ENCODE measurements around the gene GNAI2.
"Not testable (repeated sequence)": the region's sequence is repeated elsewhere in the genome, so short reads cannot be mapped to it uniquely, and the experiment has no call there.

Gene GNAI2

DNA sequence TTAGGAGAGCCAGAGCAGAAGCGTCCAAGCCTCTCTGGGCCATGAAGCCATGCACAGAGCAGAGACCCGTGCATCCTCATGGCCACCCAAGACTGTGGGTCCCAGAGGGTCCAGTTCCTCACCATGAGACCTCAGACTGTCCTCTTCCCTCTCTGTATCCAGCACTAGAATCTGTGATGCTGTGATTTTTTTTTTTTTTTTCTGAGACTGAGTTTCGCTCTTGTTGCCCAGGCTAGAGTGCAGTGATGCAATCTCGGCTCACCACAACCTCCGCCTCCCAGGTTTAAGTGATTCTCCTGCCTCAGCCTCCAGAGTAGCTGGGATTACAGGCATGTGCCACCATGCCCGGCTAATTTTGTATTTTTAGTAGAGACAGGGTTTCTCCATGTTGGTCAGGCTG is 8.8 kb downstream of the GNAI2 start:
- H3K9me3 Mint-ChIP-seq, H3K36me3 Mint-ChIP-seq, H3K27me3 Mint-ChIP-seq, H3K4me3 Mint-ChIP-seq: not testable (repeated sequence)
- H3K4me1 Mint-ChIP-seq, result peaks cover 78% of the 10 kb centered on the region
- H3K27ac Mint-ChIP-seq, result peak overlapping the region; percentile 80

DNA sequence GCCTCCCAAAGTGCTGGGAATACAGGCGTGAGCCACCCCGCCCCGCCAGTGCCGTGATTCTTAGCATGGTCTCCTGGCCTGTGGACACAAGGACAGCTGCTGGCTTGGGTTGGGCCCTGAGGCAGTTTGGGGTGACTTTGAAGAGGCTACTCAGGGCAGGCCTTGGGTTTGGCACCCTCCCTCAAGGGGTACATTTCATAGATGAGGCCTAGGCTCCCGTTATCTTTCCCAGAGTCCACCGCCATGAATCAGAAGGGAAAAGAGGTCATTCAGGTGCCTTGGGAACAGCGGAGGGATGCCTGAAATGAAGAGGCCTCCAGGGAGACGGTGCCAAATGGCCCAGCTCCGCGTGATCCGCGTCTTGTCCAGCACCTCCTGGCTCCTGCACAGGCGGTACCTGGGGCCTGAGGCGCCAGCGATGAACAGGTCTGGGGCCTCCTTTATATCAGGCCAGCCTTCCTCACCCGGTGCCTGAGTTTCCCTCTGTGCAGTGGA is 9.3 kb downstream of the GNAI2 start:
- peak overlapping the region; percentile 80 for H3K27ac Mint-ChIP-seq
- peaks cover 78% of the 10 kb centered on the region for H3K4me1 Mint-ChIP-seq
- H3K4me3 Mint-ChIP-seq, result peak overlapping the region; percentile 85
- H3K36me3 Mint-ChIP-seq, result no peaks in the 10 kb centered on the region
- no peaks in the 10 kb centered on the region for H3K27me3 Mint-ChIP-seq
- H3K9me3 Mint-ChIP-seq, result no peaks in the 10 kb centered on the region

DNA sequence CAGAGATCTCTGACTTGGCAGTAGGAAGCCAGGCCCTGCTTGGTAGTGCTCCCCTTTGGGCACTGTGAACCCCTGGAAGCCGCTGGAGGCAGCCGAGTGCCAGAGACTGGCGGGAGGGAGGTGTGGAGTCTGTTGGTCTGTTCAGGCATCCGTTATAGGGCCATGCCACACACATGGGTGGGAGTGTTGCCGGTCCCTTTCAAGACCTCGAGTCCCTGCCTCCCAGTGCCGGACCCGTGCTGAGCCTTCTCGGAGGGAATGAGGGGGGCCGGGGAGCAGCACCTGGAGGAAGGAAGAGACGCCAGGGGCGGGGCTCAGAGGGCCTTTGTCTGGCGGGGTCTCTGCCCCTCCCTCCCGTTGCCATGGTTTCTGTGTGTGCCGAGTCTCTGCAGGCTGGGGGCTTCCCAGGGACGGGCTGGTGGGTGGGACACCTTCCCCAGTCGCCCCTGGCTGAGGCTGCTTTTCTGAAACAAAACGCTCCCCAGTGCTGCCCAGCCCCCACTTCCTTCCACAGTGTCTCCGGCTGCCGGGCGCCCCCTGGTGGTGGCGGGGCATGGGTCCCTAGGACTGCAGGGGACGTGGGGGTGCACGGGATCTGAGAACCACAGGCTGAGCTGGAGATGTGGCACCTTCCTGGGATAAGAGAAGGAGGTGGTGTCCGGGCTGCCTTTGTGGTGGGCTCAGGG is 10.0 kb downstream of the GNAI2 start:
- H3K4me1 Mint-ChIP-seq, result peaks cover 80% of the 10 kb centered on the region
- peak overlapping the region; percentile 85 for H3K4me3 Mint-ChIP-seq
- no peaks in the 10 kb centered on the region for H3K36me3 Mint-ChIP-seq
- no peaks in the 10 kb centered on the region for H3K27me3 Mint-ChIP-seq
- H3K9me3 Mint-ChIP-seq, result no peaks in the 10 kb centered on the region
- H3K27ac Mint-ChIP-seq, result peak overlapping the region; percentile 96

DNA sequence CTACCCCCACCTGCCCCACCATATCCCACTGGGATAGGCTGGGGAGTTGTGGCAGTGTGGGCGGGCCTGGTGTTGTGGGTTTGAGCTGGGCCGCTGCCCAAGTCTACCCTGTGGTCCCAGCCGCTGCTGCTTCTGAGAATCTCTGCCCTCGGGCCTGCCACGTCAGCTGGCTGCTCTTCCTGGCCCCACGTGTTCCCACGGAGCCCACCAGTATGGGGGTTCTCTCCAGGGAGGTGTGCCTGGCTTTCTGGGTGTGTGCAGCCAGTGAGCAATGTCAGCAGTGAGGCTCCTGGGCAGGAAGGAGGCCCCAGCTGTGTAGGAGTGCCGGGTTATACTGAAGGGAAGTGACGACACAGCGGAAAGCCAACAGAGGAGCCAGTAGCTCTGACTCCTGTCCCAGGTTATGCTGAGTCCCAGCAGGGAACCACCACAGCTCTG is 10.5 kb downstream of the GNAI2 start:
- Mint-ChIP-seq H3K4me1 (peaks cover 81% of the 10 kb centered on the region), H3K27me3 (no peaks in the 10 kb centered on the region), H3K4me3 (peak overlapping the region; percentile 85), H3K36me3 (no peaks in the 10 kb centered on the region), H3K9me3 (no peaks in the 10 kb centered on the region), H3K27ac (peak overlapping the region; percentile 96)

DNA sequence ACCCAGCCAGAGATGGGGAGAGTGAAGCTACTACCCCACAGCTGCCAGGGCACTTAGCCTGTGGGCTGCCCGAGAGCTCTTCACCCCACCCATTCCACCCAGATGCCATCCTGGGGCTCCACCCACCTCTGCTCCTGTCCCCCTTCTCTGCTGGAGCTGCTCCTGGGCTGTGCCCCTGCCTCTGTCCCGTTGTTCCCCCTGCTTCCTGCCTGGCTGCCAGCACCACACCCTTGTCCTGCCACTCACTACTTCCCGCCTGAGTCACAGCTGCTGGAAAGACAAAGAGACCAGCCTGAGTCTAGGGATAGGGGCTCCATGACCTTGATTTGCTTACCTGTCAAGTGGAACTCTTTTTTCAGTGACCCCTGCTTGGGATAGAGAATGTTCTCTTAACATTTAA is 12.4 kb downstream of the GNAI2 start:
- Mint-ChIP-seq H3K4me3 (peak overlapping the region; percentile 26), H3K36me3 (no peaks in the 10 kb centered on the region), H3K4me1 (peaks cover 65% of the 10 kb centered on the region), H3K9me3 (no peaks in the 10 kb centered on the region), H3K27ac (peak overlapping the region; percentile 86), H3K27me3 (no peaks in the 10 kb centered on the region)

DNA sequence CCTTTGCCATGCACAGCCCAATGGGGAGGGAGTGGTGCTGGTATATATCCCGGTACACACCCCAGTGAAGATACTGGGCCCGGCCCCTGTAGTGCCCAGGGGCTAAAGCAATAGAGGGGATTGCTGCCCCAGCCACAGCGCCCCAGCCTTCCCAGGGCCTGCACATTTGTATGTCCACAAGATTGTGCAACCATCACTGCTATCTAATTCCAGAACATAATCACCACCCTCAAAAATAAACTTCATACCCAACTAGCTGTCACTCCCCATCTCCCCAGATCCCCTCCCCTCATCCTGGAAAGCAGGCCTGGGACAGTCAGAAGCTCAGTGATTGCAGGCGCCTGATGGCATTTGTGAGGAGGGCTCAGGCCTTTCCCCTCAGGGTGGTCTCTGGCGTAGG is 13.5 kb downstream of the GNAI2 start:
- H3K9me3 Mint-ChIP-seq, result no peaks in the 10 kb centered on the region

DNA sequence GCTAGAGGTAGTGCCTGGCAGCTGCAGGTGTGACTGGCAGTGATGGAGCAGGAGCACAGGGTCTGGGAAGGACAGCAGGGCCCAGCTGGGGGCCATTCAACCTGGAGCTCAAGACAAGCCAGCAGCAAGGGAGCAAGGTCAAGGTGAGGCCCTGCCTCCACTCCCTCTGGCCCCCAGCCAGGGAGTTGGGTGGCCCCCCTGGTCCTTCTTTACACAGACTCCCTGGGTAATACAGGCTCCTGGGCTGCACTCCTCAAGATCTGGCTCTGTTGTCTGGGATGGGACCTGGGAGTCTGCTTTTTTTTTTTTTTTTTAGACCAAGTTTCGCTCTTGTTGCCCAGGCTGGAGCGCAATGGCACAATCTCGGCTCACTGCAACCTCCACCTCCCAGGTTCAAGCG is 14.5 kb downstream of the GNAI2 start:
- no peaks in the 10 kb centered on the region for H3K36me3 Mint-ChIP-seq
- no peaks in the 10 kb centered on the region for H3K9me3 Mint-ChIP-seq
- no peaks in the 10 kb centered on the region for H3K27me3 Mint-ChIP-seq
- H3K27ac Mint-ChIP-seq, result peak overlapping the region; percentile 47
- H3K4me3 Mint-ChIP-seq, result no peak overlapping the region
- peaks cover 52% of the 10 kb centered on the region for H3K4me1 Mint-ChIP-seq

More for the DNA sequence above, 13.5 kb downstream of the GNAI2 start:
- Mint-ChIP-seq H3K27me3 (no peaks in the 10 kb centered on the region), H3K4me3 (no peak overlapping the region), H3K4me1 (peaks cover 60% of the 10 kb centered on the region), H3K27ac (peak overlapping the region; percentile 23), H3K36me3 (no peaks in the 10 kb centered on the region)

DNA sequence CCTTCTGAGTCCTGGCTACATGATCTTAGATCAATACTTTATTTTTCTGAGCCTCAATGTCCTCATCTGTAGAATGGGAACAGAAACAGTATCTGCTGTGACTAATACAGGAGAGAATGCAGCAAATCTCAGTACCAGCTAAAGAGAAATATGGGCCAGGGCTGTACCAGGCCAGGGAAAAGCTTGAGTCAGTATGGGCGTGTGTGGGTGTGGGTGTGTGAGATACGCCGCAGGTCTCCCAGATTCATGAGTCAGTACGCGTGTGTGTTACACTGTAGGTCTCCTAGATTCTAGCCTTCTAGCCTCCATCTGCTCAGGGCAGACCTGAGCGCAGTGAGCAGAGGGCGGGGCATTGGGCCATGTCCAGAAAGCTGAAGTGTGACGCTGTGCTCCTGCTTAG is 15.2 kb downstream of the GNAI2 start:
- Mint-ChIP-seq H3K27ac (peak overlapping the region; percentile 84), H3K27me3 (no peaks in the 10 kb centered on the region), H3K4me3 (no peak overlapping the region), H3K9me3 (no peaks in the 10 kb centered on the region), H3K4me1 (peaks cover 45% of the 10 kb centered on the region), H3K36me3 (no peaks in the 10 kb centered on the region)

DNA sequence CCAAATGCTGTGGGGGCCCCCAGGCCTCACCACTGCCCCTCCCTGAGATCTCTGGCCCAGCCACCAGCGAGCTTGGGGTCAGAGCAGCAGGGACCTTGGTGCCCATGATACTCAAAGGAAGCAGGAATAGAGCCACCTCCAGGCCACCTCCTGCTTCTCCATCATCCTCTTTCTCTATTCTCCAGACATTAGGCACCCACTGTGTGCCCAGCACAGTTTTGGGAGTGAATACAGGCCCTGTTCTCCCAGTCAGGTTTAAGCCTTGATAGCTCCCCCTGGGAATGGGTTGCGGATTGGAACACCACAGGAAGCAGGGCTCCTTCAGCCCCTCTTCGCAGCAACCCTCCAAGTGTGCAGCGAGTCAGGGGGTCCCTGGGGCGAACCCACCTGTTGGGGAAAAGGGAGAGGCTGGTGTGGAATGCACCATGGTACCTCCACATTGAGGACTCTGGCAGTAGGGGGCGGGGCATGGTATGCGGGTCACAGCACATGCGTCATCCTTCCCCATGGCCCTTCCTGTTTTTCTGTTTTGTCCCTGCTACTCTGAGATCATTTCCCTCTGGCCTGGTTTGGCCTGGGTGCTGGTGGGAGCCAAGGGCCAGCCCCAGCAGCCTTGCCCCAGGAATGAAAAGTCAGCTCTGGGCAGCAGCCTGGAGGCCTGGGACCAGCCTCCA is 18.7 kb downstream of the GNAI2 start:
- Mint-ChIP-seq H3K27ac (no peak overlapping the region), H3K36me3 (peaks cover 2% of the 10 kb centered on the region), H3K9me3 (no peaks in the 10 kb centered on the region), H3K4me1 (peaks cover 22% of the 10 kb centered on the region), H3K27me3 (no peaks in the 10 kb centered on the region), H3K4me3 (no peak overlapping the region)

DNA sequence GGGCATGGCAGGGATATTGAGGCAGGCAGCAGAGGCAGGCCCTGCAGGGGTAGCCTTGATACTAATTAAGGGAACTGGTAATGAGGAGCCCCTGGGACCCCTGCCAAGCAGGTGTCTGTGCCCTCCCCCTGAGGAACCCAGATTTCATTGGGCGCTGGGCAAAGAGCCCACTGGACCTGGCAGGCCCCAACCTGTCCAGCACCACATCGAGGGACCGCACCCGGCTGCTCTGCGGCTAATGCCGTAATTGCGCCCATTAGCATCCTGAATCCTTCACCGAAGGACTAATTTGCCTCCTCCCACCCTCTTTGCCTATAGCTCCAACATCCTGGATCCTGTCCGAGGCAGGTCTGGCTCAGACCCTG is 19.2 kb downstream of the GNAI2 start:
- Mint-ChIP-seq H3K4me3 (no peak overlapping the region), H3K36me3 (peaks cover 2% of the 10 kb centered on the region), H3K4me1 (peaks cover 19% of the 10 kb centered on the region), H3K27me3 (no peaks in the 10 kb centered on the region), H3K27ac (no peak overlapping the region), H3K9me3 (no peaks in the 10 kb centered on the region)

DNA sequence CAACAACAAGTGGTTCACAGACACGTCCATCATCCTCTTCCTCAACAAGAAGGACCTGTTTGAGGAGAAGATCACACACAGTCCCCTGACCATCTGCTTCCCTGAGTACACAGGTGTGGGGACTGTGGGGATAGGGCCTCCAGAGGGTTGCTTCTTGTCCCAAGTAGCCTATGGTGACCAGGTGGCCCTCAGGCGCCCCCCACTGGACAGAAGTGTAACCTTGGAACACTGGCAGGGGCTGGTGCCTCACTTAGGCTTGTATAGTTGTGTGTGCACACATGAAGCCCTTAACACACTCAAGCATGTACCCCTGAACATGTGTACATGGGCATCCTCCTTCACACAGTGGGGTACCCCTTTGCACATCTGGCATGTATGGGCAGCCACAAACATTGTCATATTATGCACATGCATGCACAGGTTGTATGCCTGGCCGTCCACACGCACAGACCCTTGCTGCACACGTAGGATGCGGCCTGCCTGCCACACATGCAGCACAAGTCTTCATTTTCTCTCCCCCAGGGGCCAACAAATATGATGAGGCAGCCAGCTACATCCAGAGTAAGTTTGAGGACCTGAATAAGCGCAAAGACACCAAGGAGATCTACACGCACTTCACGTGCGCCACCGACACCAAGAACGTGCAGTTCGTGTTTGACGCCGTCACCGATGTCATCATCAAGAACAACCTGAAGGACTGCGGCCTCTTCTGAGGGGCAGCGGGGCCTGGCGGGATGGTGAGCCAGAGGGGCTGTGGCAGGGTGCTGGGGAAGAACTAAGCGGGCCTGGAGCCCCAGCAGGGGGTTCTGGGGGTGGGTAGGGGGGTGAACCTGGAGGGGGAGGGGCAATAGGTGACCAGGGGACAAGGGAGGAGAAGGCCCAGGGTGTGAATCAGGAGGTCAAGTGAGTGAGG is 21.2 kb downstream of the GNAI2 start:
- no peak overlapping the region for H3K27ac Mint-ChIP-seq
- no peaks in the 10 kb centered on the region for H3K27me3 Mint-ChIP-seq
- peaks cover 8% of the 10 kb centered on the region for H3K4me1 Mint-ChIP-seq
- H3K9me3 Mint-ChIP-seq, result no peaks in the 10 kb centered on the region
- no peak overlapping the region for H3K4me3 Mint-ChIP-seq
- peaks cover 2% of the 10 kb centered on the region for H3K36me3 Mint-ChIP-seq

DNA sequence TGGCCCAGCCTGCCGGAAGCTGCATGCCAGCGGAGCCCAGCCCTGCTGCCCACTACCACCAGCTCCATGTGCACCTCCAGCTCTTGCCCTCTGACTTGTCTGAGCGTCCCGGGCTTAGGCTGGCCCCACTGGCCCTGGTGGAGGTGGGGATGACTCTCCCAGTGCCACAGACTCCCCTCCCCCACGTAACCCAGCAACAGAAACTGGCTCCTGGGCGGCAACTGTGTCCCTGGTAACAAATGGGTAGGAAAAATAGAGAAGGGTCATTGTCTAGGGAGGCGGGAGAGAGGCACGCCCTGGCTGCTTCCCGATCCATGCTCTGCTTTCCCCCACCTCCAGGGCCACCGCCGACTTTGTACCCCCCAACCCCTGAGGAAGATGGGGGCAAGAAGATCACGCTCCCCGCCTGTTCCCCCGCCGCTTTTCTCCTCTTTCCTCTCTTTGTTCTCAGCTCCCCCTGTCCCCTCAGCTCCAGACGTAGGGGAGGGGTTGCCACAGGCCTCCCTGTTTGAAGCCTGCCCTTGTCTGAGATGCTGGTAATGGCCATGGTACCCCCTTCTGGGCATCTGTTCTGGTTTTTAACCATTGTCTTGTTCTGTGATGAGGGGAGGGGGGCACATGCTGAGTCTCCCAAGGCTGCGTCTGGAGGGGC is 22.2 kb downstream of the GNAI2 start:
- peaks cover 8% of the 10 kb centered on the region for H3K4me1 Mint-ChIP-seq
- no peaks in the 10 kb centered on the region for H3K27me3 Mint-ChIP-seq
- no peak overlapping the region for H3K4me3 Mint-ChIP-seq
- H3K36me3 Mint-ChIP-seq, result peaks cover 2% of the 10 kb centered on the region
- H3K27ac Mint-ChIP-seq, result no peak overlapping the region
- H3K9me3 Mint-ChIP-seq, result no peaks in the 10 kb centered on the region

DNA sequence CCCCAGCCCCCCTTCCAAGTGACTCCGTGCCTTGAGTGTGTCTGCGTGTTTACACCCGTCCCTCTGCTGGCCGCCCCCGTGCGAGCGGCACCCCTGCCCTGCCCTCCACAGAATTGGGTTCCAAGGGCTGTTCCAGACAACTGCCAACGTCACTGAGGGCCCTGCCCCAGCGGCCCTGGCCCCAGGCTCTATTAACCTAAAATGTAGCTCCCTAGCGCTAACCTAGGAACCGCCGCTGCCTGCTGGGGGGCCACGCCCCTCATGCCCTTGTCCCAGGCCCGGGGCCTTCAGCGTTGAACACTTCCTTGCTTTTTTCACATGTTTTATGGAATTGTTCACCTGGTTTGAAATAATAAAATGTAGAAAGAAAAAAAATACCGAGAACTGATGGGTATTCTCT is 23.0 kb downstream of the GNAI2 start:
- no peaks in the 10 kb centered on the region for H3K9me3 Mint-ChIP-seq
- peaks cover 4% of the 10 kb centered on the region for H3K4me1 Mint-ChIP-seq
- H3K36me3 Mint-ChIP-seq, result peaks cover 2% of the 10 kb centered on the region
- H3K27me3 Mint-ChIP-seq, result no peaks in the 10 kb centered on the region
- H3K27ac Mint-ChIP-seq, result peak overlapping the region; percentile 23
- H3K4me3 Mint-ChIP-seq, result no peak overlapping the region

DNA sequence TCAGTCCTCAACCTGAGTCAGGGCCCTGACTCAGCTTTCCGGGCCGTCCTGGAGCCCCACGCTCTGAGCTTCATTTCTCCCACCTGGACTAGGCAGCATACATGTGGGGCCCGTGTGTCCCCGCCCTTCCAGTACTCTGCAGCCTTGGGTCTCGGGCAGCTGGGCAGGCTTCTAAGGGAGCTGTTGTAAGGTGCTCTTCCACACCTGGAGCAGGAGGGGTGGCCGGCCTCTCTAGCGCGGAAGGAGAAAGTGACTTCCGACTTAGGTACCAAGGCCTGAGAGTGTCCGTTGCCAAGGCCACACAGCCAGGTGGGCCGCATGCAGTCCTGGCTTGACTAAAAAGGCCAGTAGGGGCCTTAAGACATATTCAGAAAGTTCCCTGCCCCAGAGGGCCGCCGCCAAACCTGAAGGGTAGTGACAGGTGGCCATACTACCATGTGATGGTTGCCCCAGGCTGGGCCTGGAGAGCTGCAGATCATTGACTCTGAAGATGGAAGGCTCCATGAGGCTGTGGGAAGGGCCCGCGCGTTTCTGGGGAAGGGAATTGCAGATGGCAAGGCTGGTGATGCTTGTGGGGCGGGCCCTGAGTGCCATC is 23.5 kb downstream of the GNAI2 start:
- peak overlapping the region; percentile 73 for H3K4me3 Mint-ChIP-seq
- no peaks in the 10 kb centered on the region for H3K27me3 Mint-ChIP-seq
- peaks cover 2% of the 10 kb centered on the region for H3K36me3 Mint-ChIP-seq
- peaks cover 4% of the 10 kb centered on the region for H3K4me1 Mint-ChIP-seq
- H3K27ac Mint-ChIP-seq, result peak overlapping the region; percentile 80
- no peaks in the 10 kb centered on the region for H3K9me3 Mint-ChIP-seq
